ENCODE results near the gene CLDND1.

- TF ChIP-seq CTCF (IDR thresholded peaks at IDR 0.05) (no peak), NR2C2 (CRISPR knock-in tag; IDR thresholded peaks at IDR 0.05) (no peak), CBFB (CRISPR knock-in tag; IDR thresholded peaks at IDR 0.05; ENCODE audit: low read depth) (no peak), ZNF138 (CRISPR knock-in tag; conservative IDR thresholded peaks at IDR 0.05) (no peak), TEAD4 (CRISPR knock-in tag; IDR thresholded peaks at IDR 0.05) (no peak), ZNF121 (CRISPR knock-in tag; IDR thresholded peaks at IDR 0.05) (no peak), TCF7 (CRISPR knock-in tag; IDR thresholded peaks at IDR 0.05; ENCODE audit: low read depth) (no peak), CREB1 (CRISPR knock-in tag; IDR thresholded peaks at IDR 0.05) (no peak)
- TF ChIP-seq, protein P1, sequence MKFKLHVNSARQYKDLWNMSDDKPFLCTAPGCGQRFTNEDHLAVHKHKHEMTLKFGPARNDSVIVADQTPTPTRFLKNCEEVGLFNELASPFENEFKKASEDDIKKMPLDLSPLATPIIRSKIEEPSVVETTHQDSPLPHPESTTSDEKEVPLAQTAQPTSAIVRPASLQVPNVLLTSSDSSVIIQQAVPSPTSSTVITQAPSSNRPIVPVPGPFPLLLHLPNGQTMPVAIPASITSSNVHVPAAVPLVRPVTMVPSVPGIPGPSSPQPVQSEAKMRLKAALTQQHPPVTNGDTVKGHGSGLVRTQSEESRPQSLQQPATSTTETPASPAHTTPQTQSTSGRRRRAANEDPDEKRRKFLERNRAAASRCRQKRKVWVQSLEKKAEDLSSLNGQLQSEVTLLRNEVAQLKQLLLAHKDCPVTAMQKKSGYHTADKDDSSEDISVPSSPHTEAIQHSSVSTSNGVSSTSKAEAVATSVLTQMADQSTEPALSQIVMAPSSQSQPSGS (CRISPR knock-in tag; IDR thresholded peaks at IDR 0.05; ENCODE audit: borderline replicate concordance, low read depth) = no peak
- TF ChIP-seq, protein P2, sequence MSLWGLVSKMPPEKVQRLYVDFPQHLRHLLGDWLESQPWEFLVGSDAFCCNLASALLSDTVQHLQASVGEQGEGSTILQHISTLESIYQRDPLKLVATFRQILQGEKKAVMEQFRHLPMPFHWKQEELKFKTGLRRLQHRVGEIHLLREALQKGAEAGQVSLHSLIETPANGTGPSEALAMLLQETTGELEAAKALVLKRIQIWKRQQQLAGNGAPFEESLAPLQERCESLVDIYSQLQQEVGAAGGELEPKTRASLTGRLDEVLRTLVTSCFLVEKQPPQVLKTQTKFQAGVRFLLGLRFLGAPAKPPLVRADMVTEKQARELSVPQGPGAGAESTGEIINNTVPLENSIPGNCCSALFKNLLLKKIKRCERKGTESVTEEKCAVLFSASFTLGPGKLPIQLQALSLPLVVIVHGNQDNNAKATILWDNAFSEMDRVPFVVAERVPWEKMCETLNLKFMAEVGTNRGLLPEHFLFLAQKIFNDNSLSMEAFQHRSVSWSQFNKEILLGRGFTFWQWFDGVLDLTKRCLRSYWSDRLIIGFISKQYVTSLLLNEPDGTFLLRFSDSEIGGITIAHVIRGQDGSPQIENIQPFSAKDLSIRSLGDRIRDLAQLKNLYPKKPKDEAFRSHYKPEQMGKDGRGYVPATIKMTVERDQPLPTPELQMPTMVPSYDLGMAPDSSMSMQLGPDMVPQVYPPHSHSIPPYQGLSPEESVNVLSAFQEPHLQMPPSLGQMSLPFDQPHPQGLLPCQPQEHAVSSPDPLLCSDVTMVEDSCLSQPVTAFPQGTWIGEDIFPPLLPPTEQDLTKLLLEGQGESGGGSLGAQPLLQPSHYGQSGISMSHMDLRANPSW (CRISPR knock-in tag; conservative IDR thresholded peaks at IDR 0.05; ENCODE audit: low read depth) = no peak
These were observed 45.7 kb upstream of the CLDND1 start for GRCh38 chr3:98568402-98568801.
